ENCODE data around the gene BAIAP2L1. TPM values are rescaled to one million over a fixed set of nuclear protein-coding genes. Genes with fewer than 3 reads are reported as not detected.

The BAIAP2L1 gene
- total and polyA plus RNA-seq, 9 of the 15 experiments (the other 6 are each of a cell fraction or from before 2014, with no cell fraction given) = 4.2 to 29.8 (median 15.5) TPM

- ATAC-seq = no peak
- TF ChIP-seq PHF20 (IDR thresholded peaks at IDR 0.05; ENCODE audit: partially characterized antibody) = peak; percentile 24
- no peak for TF ChIP-seq RHOXF2B (CRISPR knock-in tag; conservative IDR thresholded peaks at IDR 0.05)
- peak; percentile 60 for TF ChIP-seq RBM25 (IDR thresholded peaks at IDR 0.05; ENCODE audit: low read depth, low read length, severe bottlenecking)
- no peak for TF ChIP-seq RB1 (IDR thresholded peaks at IDR 0.05; ENCODE audit: low read depth)
- no peak for TF ChIP-seq KDM4B (IDR thresholded peaks at IDR 0.05; ENCODE audit: borderline replicate concordance in 2 of 2, low read depth in 1 of 2)
- TF ChIP-seq KDM1A (IDR thresholded peaks at IDR 0.05) = peak; percentile 16 to 46; a peak in 1 of 4 replicates
- no peak for TF ChIP-seq ZNF232 (CRISPR knock-in tag; IDR thresholded peaks at IDR 0.05)
- TF ChIP-seq ZNF280A (IDR thresholded peaks at IDR 0.05; ENCODE audit: low read depth, partially characterized antibody) = peak; percentile 30
- no peak for TF ChIP-seq MTA2 (IDR thresholded peaks at IDR 0.05; ENCODE audit: low read depth)
- no peak for TF ChIP-seq NR3C1 (CRISPR knock-in tag; IDR thresholded peaks at IDR 0.05)
- TF ChIP-seq ZNF644 (tag; IDR thresholded peaks at IDR 0.05; ENCODE audit: low read depth) = no peak
- no peak for TF ChIP-seq ZNF253 (CRISPR knock-in tag; conservative IDR thresholded peaks at IDR 0.05)
- TF ChIP-seq MCM2 (IDR thresholded peaks at IDR 0.05; ENCODE audit: low read depth) = no peak
- TF ChIP-seq ZNF12 (CRISPR knock-in tag; IDR thresholded peaks at IDR 0.05) = peak; percentile 96
- no peak for TF ChIP-seq ARID3A (IDR thresholded peaks at IDR 0.05; ENCODE audit: borderline replicate concordance, low read depth, low read length)
- TF ChIP-seq PTTG1 (tag; IDR thresholded peaks at IDR 0.05; ENCODE audit: low read depth) = no peak
- TF ChIP-seq HNRNPH1 (optimal IDR thresholded peaks at IDR 0.05; ENCODE audit: low read depth, low read length) = no peak
- TF ChIP-seq E2F8 (IDR thresholded peaks at IDR 0.05; ENCODE audit: low read depth, partially characterized antibody) = no peak
Measured at GRCh38 chr7:98439484-98439883, 38.6 kb upstream of the BAIAP2L1 start.

More at GRCh38 chr7:98439484-98439883, 38.6 kb upstream of the BAIAP2L1 start:
- intact Hi-C loops (cut with micrococcal nuclease) (no loop called here), in situ Hi-C loops (cut with MboI) (no loop called here)
- no peak for DNase-seq (ENCODE audit: extremely low read depth in 1 of 4, low spot score in 3 of 4)
- peaks cover 2% of the 10 kb centered on the region; the same call in 1 of the 2 replicates for H3K9me3 ChIP-seq (replicated peaks; ENCODE audit: control insufficient read depth, insufficient read depth, low read depth, low read length)
- no peak overlapping the region for H3K9ac ChIP-seq (ENCODE audit: insufficient read depth in 1 of 2, low read depth in 2 of 2, low read length in 2 of 2)
- H2AFZ ChIP-seq (ENCODE audit: low read depth, low read length) = no peak overlapping the region
- H3K79me2 ChIP-seq (ENCODE audit: control insufficient read depth, insufficient read depth, low read length) = no peaks in the 10 kb centered on the region
- H3K9me1 ChIP-seq (ENCODE audit: control insufficient read depth, insufficient read depth, low read length) = no peaks in the 10 kb centered on the region
- no peaks in the 10 kb centered on the region for H4K20me1 ChIP-seq (replicated peaks; ENCODE audit: control insufficient read depth, insufficient read depth, low read length)
- H3K27me3 ChIP-seq (ENCODE audit: control insufficient read depth in 2 of 2, insufficient read depth in 2 of 2, low read length in 2 of 2) = peaks cover 8 to 29% of the 10 kb centered on the region in 2 experiments; a peak in 4 of 5 replicates
- no peak for FAIRE-seq
- ChIA-PET CTCF (ENCODE audit: low intra/inter-chr PET ratio) (no interaction called here), POLR2A (no interaction called here)
- H3K27ac ChIP-seq (ENCODE audit: extremely low read depth, low read depth, low read length) = no peak overlapping the region
- H3K4me1 ChIP-seq (replicated peaks in 1 of 2; ENCODE audit: control insufficient read depth in 2 of 2, insufficient read depth in 2 of 2, low read length in 2 of 2) = no peaks in the 10 kb centered on the region
- BruUV-seq (replicated peaks) = no TSS peak
- no peak overlapping the region for H3K4me2 ChIP-seq (ENCODE audit: insufficient read depth, low read length)
- no peaks in the 10 kb centered on the region for H3K36me3 ChIP-seq (ENCODE audit: control insufficient read depth, insufficient read depth, low read length)
- WGBS (ENCODE audit: insufficient coverage, low coverage, missing lambda C conversion rate) = 0% methylated on average over 2 of the region's 2 CpGs
- no peak overlapping the region for H3K4me3 ChIP-seq
